ENCODE measurements around the gene REEP2. TPM values are rescaled to one million over a fixed set of nuclear protein-coding genes. Genes with fewer than 3 reads are reported as not detected.

REEP2 gene
- total and polyA plus RNA-seq, 2 experiments from 2014 or later, result 20.5 to 29.8 TPM

GRCh38 chr5:138445547-138446271 lies 6.9 kb downstream of the REEP2 start:
- no peak for TF ChIP-seq ZNF462 (CRISPR knock-in tag; IDR thresholded peaks at IDR 0.05)
- TF ChIP-seq, protein P1, sequence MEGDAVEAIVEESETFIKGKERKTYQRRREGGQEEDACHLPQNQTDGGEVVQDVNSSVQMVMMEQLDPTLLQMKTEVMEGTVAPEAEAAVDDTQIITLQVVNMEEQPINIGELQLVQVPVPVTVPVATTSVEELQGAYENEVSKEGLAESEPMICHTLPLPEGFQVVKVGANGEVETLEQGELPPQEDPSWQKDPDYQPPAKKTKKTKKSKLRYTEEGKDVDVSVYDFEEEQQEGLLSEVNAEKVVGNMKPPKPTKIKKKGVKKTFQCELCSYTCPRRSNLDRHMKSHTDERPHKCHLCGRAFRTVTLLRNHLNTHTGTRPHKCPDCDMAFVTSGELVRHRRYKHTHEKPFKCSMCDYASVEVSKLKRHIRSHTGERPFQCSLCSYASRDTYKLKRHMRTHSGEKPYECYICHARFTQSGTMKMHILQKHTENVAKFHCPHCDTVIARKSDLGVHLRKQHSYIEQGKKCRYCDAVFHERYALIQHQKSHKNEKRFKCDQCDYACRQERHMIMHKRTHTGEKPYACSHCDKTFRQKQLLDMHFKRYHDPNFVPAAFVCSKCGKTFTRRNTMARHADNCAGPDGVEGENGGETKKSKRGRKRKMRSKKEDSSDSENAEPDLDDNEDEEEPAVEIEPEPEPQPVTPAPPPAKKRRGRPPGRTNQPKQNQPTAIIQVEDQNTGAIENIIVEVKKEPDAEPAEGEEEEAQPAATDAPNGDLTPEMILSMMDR (conservative IDR thresholded peaks at IDR 0.05; ENCODE audit: low read depth in 2 of 2), result no peak
- no peak for TF ChIP-seq JUNB (IDR thresholded peaks at IDR 0.05; ENCODE audit: unreplicated experiment)
- TF ChIP-seq STAT1 (IDR thresholded peaks at IDR 0.05; ENCODE audit: unreplicated experiment), result no peak
- no peak for TF ChIP-seq CREB1 (CRISPR knock-in tag; IDR thresholded peaks at IDR 0.05; ENCODE audit: low read depth)
- TF ChIP-seq EZH2 (IDR thresholded peaks at IDR 0.05; ENCODE audit: low read depth, unreplicated experiment), result no peak
- no peak for TF ChIP-seq NANOG (IDR thresholded peaks at IDR 0.05; ENCODE audit: borderline replicate concordance)
- TF ChIP-seq, protein P2, sequence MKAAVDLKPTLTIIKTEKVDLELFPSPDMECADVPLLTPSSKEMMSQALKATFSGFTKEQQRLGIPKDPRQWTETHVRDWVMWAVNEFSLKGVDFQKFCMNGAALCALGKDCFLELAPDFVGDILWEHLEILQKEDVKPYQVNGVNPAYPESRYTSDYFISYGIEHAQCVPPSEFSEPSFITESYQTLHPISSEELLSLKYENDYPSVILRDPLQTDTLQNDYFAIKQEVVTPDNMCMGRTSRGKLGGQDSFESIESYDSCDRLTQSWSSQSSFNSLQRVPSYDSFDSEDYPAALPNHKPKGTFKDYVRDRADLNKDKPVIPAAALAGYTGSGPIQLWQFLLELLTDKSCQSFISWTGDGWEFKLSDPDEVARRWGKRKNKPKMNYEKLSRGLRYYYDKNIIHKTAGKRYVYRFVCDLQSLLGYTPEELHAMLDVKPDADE (IDR thresholded peaks at IDR 0.05), result no peak
- no peak for TF ChIP-seq REST (IDR thresholded peaks at IDR 0.05; ENCODE audit: unreplicated experiment)
- TF ChIP-seq ZNF114 (CRISPR knock-in tag; IDR thresholded peaks at IDR 0.05), result no peak
- no peaks in the 10 kb centered on the region for H3K4me1 ChIP-seq (ENCODE audit: insufficient read depth)
- Mint-ChIP-seq H3K27me3 (ENCODE audit: insufficient read depth, low read depth, poor library complexity) (peaks cover 21% of the 10 kb centered on the region), H3K36me3 (ENCODE audit: low read depth) (peaks cover 7% of the 10 kb centered on the region; the same call in 1 of the 3 replicates), H3K9me3 (no peaks in the 10 kb centered on the region), H3K27ac (no peak overlapping the region), H3K4me1 (peaks cover 22% of the 10 kb centered on the region), H3K4me3 (no peak overlapping the region)
- no peaks in the 10 kb centered on the region for H3F3A ChIP-seq (replicated peaks; ENCODE audit: low read depth)
- ATAC-seq (no peak), DNase-seq (ENCODE audit: low spot score) (no peak)
- H3K27me3 ChIP-seq (ENCODE audit: insufficient read depth), result no peaks in the 10 kb centered on the region
- no peak overlapping the region for H3K27ac ChIP-seq (ENCODE audit: low read depth)
- H4K20me1 ChIP-seq (replicated peaks; ENCODE audit: insufficient read depth), result no peaks in the 10 kb centered on the region
- H2AFZ ChIP-seq, result no peak overlapping the region
- H3K9me2 ChIP-seq (ENCODE audit: insufficient read depth), result no peaks in the 10 kb centered on the region
- H3K79me2 ChIP-seq (replicated peaks; ENCODE audit: insufficient read depth), result no peaks in the 10 kb centered on the region
- H3K4me2 ChIP-seq, result no peak overlapping the region
- H3K4me3 ChIP-seq, result no peak overlapping the region
- H3K36me3 ChIP-seq (ENCODE audit: insufficient read depth), result no peaks in the 10 kb centered on the region

Data from GM23338 (cell line).